ENCODE measurements around the gene GPRIN2.

DNA sequence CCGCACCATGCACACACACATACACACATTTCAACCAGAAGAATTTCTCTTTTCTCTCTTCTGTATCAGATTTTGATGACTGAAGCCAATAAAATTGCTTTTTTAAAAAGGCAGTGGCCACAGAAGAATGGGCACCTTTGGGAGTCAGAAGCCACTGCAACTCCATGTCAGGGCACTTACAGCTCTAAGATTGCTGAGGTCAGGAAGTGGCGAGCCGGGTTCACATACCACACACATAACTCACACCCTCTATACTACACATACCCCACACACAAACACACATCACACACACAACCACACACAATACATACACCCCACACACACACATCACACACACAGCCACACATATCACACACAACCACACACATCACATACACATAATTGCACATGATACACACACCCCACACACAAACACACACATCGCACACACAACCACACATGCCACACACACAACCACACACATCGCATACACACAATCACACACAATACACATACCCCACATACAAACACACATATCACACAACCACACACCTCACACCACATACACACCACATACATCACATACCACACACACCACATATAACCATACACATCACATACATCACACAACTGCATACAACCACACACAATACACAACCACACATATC lies 31.2 kb downstream of the GPRIN2 start:
- TF ChIP-seq, protein P1, sequence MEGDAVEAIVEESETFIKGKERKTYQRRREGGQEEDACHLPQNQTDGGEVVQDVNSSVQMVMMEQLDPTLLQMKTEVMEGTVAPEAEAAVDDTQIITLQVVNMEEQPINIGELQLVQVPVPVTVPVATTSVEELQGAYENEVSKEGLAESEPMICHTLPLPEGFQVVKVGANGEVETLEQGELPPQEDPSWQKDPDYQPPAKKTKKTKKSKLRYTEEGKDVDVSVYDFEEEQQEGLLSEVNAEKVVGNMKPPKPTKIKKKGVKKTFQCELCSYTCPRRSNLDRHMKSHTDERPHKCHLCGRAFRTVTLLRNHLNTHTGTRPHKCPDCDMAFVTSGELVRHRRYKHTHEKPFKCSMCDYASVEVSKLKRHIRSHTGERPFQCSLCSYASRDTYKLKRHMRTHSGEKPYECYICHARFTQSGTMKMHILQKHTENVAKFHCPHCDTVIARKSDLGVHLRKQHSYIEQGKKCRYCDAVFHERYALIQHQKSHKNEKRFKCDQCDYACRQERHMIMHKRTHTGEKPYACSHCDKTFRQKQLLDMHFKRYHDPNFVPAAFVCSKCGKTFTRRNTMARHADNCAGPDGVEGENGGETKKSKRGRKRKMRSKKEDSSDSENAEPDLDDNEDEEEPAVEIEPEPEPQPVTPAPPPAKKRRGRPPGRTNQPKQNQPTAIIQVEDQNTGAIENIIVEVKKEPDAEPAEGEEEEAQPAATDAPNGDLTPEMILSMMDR (conservative IDR thresholded peaks at IDR 0.05; ENCODE audit: low read depth, low read length), result no peak
- no peak for TF ChIP-seq EZH2 (IDR thresholded peaks at IDR 0.05; ENCODE audit: borderline replicate concordance, low read depth, low read length, poor library complexity, severe bottlenecking)
